Measurements from ENCODE around the gene MAST4. TPM values are rescaled to one million over a fixed set of nuclear protein-coding genes. Genes with fewer than 3 reads are reported as not detected.

The MAST4 gene
- total and polyA plus RNA-seq, 2 of the 8 experiments (the other 6 are each of a cell fraction or from before 2014, with no cell fraction given): 1.5 to 2.6 TPM

GRCh38 chr5:66621736-66622135 is 25.5 kb downstream of the MAST4 start:
- no peak overlapping the region for H3K4me2 ChIP-seq (ENCODE audit: insufficient read depth in 1 of 2, low read depth in 2 of 2, low read length in 2 of 2)
- no peak overlapping the region for H3K18ac ChIP-seq (ENCODE audit: extremely low read depth, low read length)
- FAIRE-seq: no peak
- ChIA-PET CTCF (ENCODE audit: partially characterized antibody) (no interaction called here), POLR2A (ENCODE audit: partially characterized antibody) (no interaction called here)
- H4K8ac ChIP-seq (ENCODE audit: extremely low read depth, insufficient read depth, low read length): no peak overlapping the region
- H4K5ac ChIP-seq (ENCODE audit: insufficient read length, low read depth, low read length): no peak overlapping the region
- H3K27ac ChIP-seq (ENCODE audit: low read depth, low read length): no peak overlapping the region
- no peak for TF ChIP-seq ATF2 (IDR thresholded peaks at IDR 0.05; ENCODE audit: low read length)
- no peak for TF ChIP-seq SUZ12 (IDR thresholded peaks at IDR 0.05; ENCODE audit: low read length)
- TF ChIP-seq JUN (IDR thresholded peaks at IDR 0.05; ENCODE audit: low read depth, low read length): no peak
- TF ChIP-seq TBP (IDR thresholded peaks at IDR 0.05; ENCODE audit: low read depth, low read length): no peak
- no peak for TF ChIP-seq EZH2 (IDR thresholded peaks at IDR 0.05; ENCODE audit: low read depth, low read length, severe bottlenecking)
- TF ChIP-seq RBBP5 (IDR thresholded peaks at IDR 0.05; ENCODE audit: borderline replicate concordance, low read depth, low read length): no peak
- no peak for TF ChIP-seq TEAD4 (IDR thresholded peaks at IDR 0.05; ENCODE audit: low read depth, low read length)
- no peak for TF ChIP-seq BRCA1 (IDR thresholded peaks at IDR 0.05; ENCODE audit: low read depth, low read length)
- TF ChIP-seq YY1 (IDR thresholded peaks at IDR 0.05; ENCODE audit: low read depth, low read length): no peak
- no peak for TF ChIP-seq SP4 (IDR thresholded peaks at IDR 0.05; ENCODE audit: low read length)
- TF ChIP-seq CREB1 (IDR thresholded peaks at IDR 0.05): no peak
- no peak for TF ChIP-seq NANOG (IDR thresholded peaks at IDR 0.05; ENCODE audit: insufficient read depth, low read depth, low read length, poor library complexity, severe bottlenecking)
- no peak for TF ChIP-seq SIN3A (conservative IDR thresholded peaks at IDR 0.05 in 1 of 2, IDR thresholded peaks at IDR 0.05 in 1 of 2; ENCODE audit: low read depth in 1 of 2, low read length in 2 of 2)
- no peak for TF ChIP-seq FOSL1 (IDR thresholded peaks at IDR 0.05; ENCODE audit: insufficient read depth, low read depth, low read length)
- no peak overlapping the region for H2AK5ac ChIP-seq (ENCODE audit: low read depth, low read length)
- no peaks in the 10 kb centered on the region for H3K23me2 ChIP-seq (ENCODE audit: low read depth, low read length)
- H3K23ac ChIP-seq (ENCODE audit: insufficient read length): no peak overlapping the region
- 87% methylated on average over 4 of the region's 4 CpGs; no CpG with 5 or more reads in 1 of the 2 experiments for WGBS, 2 experiments (ENCODE audit: extremely low coverage in 1 of 2, insufficient coverage in 1 of 2, insufficient read length in 1 of 2, insufficient replicate concordance in 2 of 2, low coverage in 1 of 2, low lambda C conversion rate in 2 of 2, missing lambda C conversion rate in 1 of 2)
- no peak overlapping the region for H2AFZ ChIP-seq (ENCODE audit: low read length)
- H3K4ac ChIP-seq (replicated peaks; ENCODE audit: insufficient read length, low read depth, low read length): no peak overlapping the region
- H4K91ac ChIP-seq (replicated peaks; ENCODE audit: insufficient read length, low read length): no peak overlapping the region
- H2BK12ac ChIP-seq (ENCODE audit: low read depth, low read length): no peak overlapping the region
- no peak overlapping the region for H3K4me3 ChIP-seq (ENCODE audit: extremely low read depth in 1 of 4, insufficient read depth in 2 of 4, low read depth in 3 of 4, low read length in 4 of 4)
- no peak overlapping the region for H2BK20ac ChIP-seq (ENCODE audit: low read length)
- H3K36me3 ChIP-seq (ENCODE audit: control insufficient read depth in 2 of 4, insufficient read depth in 4 of 4, low read length in 3 of 4): no peaks in the 10 kb centered on the region
- no peak for DNase-seq (ENCODE audit: low read depth in 1 of 2, low spot score in 2 of 2)
- H3K27me3 ChIP-seq (replicated peaks in 1 of 4; ENCODE audit: control insufficient read depth in 3 of 4, extremely low read depth in 1 of 4, insufficient read depth in 3 of 4, low read length in 3 of 4): no peaks in the 10 kb centered on the region
- H4K20me1 ChIP-seq (replicated peaks in 1 of 2; ENCODE audit: control insufficient read depth in 1 of 2, insufficient read depth in 2 of 2, low read length in 2 of 2): no peaks in the 10 kb centered on the region
- no peaks in the 10 kb centered on the region for H3K79me2 ChIP-seq (ENCODE audit: control insufficient read depth in 1 of 2, insufficient read depth in 2 of 2, low read length in 2 of 2)
- no peaks in the 10 kb centered on the region for H3K79me1 ChIP-seq (ENCODE audit: low read depth, low read length)
- no peak overlapping the region for H2BK120ac ChIP-seq (replicated peaks; ENCODE audit: low read depth, low read length)
- H3K9ac ChIP-seq (replicated peaks in 1 of 4; ENCODE audit: extremely low read depth in 1 of 4, low read depth in 3 of 4, low read length in 3 of 4): no peak overlapping the region
- H3K9me3 ChIP-seq (ENCODE audit: insufficient read depth in 2 of 2, low read depth in 1 of 2, low read length in 1 of 2): no peaks in the 10 kb centered on the region
- 0 out of 7 replicates have a peak, but pooled peaks cover 0 to 2% (median 0%) of the 10 kb centered on the region in 4 experiments for H3K4me1 ChIP-seq (replicated peaks in 1 of 4; ENCODE audit: control insufficient read depth in 3 of 4, insufficient read depth in 4 of 4, low read length in 3 of 4)
- no peak overlapping the region for H2BK15ac ChIP-seq (ENCODE audit: low read length)
- H3K56ac ChIP-seq (replicated peaks; ENCODE audit: insufficient read length, low read depth, low read length): no peak overlapping the region
- no peak overlapping the region for H2BK5ac ChIP-seq (ENCODE audit: low read depth, low read length)
- no peak overlapping the region for H3K14ac ChIP-seq (ENCODE audit: insufficient read length)

Data from H1 (cell line).